Small intestine (tissue), 16 donors: Measurements from ENCODE around the gene OR2A25. TPM values are rescaled to one million over a fixed set of nuclear protein-coding genes. Genes with fewer than 3 reads are reported as not detected.
A peak's percentile ranks its signal among the peaks of the same experiment; 100 is the strongest.

Experiments used
- DNase-seq, 2 donors: peaks; one replicate each; pipeline versions ENCODE4 v3.0.0 to v3.0.0-alpha.2; 2013
- FAIRE-seq: peaks from 2 replicates; lab custom pipeline; 2012; peaks lifted over from hg19 to GRCh38; lab: Jason Lieb, UNC
- H3K27ac ChIP-seq, 3 donors: one replicate each; pipeline ENCODE4 v1.5.1; 2013; ENCODE audit warnings: low read length in 2 of 3, mild to moderate bottlenecking in 2 of 3, control low read depth in 1 of 3, inconsistent platforms in 1 of 3, low read depth in 1 of 3, moderate library complexity in 1 of 3
- H3K27me3 ChIP-seq, 3 donors: one replicate each; pipeline ENCODE4 v1.6.1; 2013; ENCODE audit warnings: low read length in 3 of 3, inconsistent platforms in 1 of 3; ENCODE audit not compliant: control insufficient read depth in 3 of 3, insufficient read depth in 3 of 3
- H3K36me3 ChIP-seq, 3 donors: one replicate each; pipeline ENCODE4 v1.6.1; 2013; ENCODE audit warnings: low read length in 3 of 3, inconsistent platforms in 1 of 3, low read depth in 1 of 3, mild to moderate bottlenecking in 1 of 3, moderate library complexity in 1 of 3; ENCODE audit not compliant: control insufficient read depth in 3 of 3, insufficient read depth in 2 of 3
- H3K4me1 ChIP-seq, 3 donors: one replicate each; pipeline ENCODE4 v1.6.1; 2013; ENCODE audit warnings: low read length in 2 of 3, inconsistent platforms in 1 of 3, low read depth in 1 of 3, mild to moderate bottlenecking in 1 of 3, moderate library complexity in 1 of 3; ENCODE audit not compliant: control insufficient read depth in 3 of 3, insufficient read depth in 2 of 3
- H3K4me3 ChIP-seq, 3 donors: one replicate each; pipeline ENCODE4 v1.5.1; 2013; ENCODE audit warnings: low read length in 3 of 3, control low read depth in 1 of 3, inconsistent platforms in 1 of 3, low read depth in 1 of 3, mild to moderate bottlenecking in 1 of 3, moderate library complexity in 1 of 3
- H3K9me3 ChIP-seq, 2 donors: one replicate each; pipeline ENCODE4 v1.6.1; 2013; ENCODE audit warnings: low read depth in 1 of 2, low read length in 1 of 2; ENCODE audit not compliant: control insufficient read depth in 2 of 2, insufficient read depth in 1 of 2
- WGBS, 3 donors: extraction: QIAGEN DNeasy Blood & Tissue Kit; methylation state at CpG; one replicate each; pipeline ENCODE4 v1.1.7; 2013; 5-methylcytosine and 5-hydroxymethylcytosine counted together
- long read RNA-seq, 10 donors: transcript quantifications; one replicate each; lab custom pipeline, GENCODE V29; 2026
- polyA plus RNA-seq, 4 donors: library from polyadenylated mRNA; stranded (reverse) in 3 of 4; unstranded in 1 of 4; fragments of 200-250 nt in 3 of 4; fragments of 120-200 nt in 1 of 4; gene quantifications; one replicate each; pipeline versions ENCODE4 v1.2.1 to v1.2.3, GENCODE V29; 2013
- donor health status: healthy with polysubstance abuse.
- donor health status: control.
- donor health status: control.
- donor health status: Bipolar disorder and iron deficiency.
- donor health status: healthy.

Gene OR2A25, protein sequence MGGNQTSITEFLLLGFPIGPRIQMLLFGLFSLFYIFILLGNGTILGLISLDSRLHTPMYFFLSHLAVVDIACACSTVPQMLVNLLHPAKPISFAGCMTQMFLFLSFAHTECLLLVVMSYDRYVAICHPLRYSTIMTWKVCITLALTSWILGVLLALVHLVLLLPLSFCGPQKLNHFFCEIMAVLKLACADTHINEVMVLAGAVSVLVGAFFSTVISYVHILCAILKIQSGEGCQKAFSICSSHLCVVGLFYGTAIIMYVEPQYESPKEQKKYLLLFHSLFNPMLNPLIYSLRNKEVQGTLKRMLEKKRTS
- polyA plus RNA-seq, result under 1 TPM in 1 of 4 donors, not detected in 3; 0.03 TPM
- long read RNA-seq, donor 1, result 0 reads
- long read RNA-seq, donor 2, result 0 reads
- long read RNA-seq, donor 3, result 0 reads
- long read RNA-seq, donor 4, result 0 reads
- long read RNA-seq, donor 5, result 0 reads
- long read RNA-seq, donor 6, result 0 reads
- long read RNA-seq, donor 7, result 0 reads
- long read RNA-seq, donor 8, result 0 reads
- long read RNA-seq, donor 9, result 0 reads
- long read RNA-seq, donor 10, result 0 reads

DNA sequence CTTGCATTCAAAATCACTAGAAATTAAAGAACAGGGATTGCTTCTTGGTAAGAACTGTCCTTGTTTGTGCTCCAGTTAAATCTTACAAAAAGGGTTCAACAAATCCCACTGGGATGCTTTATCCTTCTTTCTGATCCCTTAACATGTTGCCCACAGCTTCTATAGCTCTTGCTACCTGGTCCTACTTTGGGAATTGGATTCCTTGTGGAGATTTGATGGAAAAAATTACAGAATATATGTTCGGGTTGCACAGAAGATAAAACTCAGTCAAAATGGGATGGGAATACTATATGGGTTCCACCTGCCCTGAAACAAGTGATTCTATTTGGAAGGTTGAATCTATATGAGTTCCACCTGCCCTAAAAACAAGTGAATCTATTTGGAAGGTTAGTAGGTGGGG, at the start of gene OR2A25:
TSS of gene OR2A25 (plus strand) at position 301 of the 400 bp plus-strand sequence. CDS start 4,409 bp downstream, outside the sequence.
- WGBS, 3 donors, result 61 to 85% (median 69%) methylated on average over 1 of the region's 1 CpG
- H3K4me1 ChIP-seq, result no peaks in the 10 kb centered on the region
- no peaks in the 10 kb centered on the region for H3K9me3 ChIP-seq
- H3K27me3 ChIP-seq, result no peaks in the 10 kb centered on the region
- H3K36me3 ChIP-seq, result no peaks in the 10 kb centered on the region
- DNase-seq, result no peak
- FAIRE-seq, result no peak
- no peak within 1 kb of the TSS for H3K27ac ChIP-seq
- H3K4me3 ChIP-seq, result no peak within 1 kb of the TSS

- Histone ChIP-seq H3K9me3 (no peaks in the 10 kb centered on the region), H3K27me3 (no peaks in the 10 kb centered on the region), H3K36me3 (no peaks in the 10 kb centered on the region), H3K4me3 (no peak overlapping the region), H3K4me1 (no peaks in the 10 kb centered on the region), H3K27ac (no peak overlapping the region)
- 45 to 59% (median 52%) methylated on average over 3 of the region's 3 CpGs for WGBS, 3 donors
- DNase-seq, result no peak
- FAIRE-seq, result no peak
These were observed 49.3 kb upstream of the OR2A25 start for GRCh38 chr7:144020340-144020739.

- FAIRE-seq (no peak), DNase-seq (no peak)
- Histone ChIP-seq H3K36me3 (no peaks in the 10 kb centered on the region), H3K27me3 (no peaks in the 10 kb centered on the region), H3K9me3 (no peaks in the 10 kb centered on the region), H3K4me1 (no peaks in the 10 kb centered on the region), H3K4me3 (no peak overlapping the region), H3K27ac (no peak overlapping the region)
These were observed 47.4 kb upstream of the OR2A25 start for GRCh38 chr7:144022169-144022568.

- Histone ChIP-seq H3K4me3 (no peak overlapping the region), H3K36me3 (no peaks in the 10 kb centered on the region), H3K27me3 (no peaks in the 10 kb centered on the region), H3K9me3 (no peaks in the 10 kb centered on the region), H3K27ac (no peak overlapping the region), H3K4me1 (no peaks in the 10 kb centered on the region)
- 80 to 86% (median 82%) methylated on average over 4 of the region's 4 CpGs for WGBS, 3 donors
- DNase-seq, result no peak
- FAIRE-seq, result no peak
These were observed 46.3 kb upstream of the OR2A25 start for GRCh38 chr7:144023171-144023827.

- Histone ChIP-seq H3K9me3 (no peaks in the 10 kb centered on the region), H3K4me1 (no peaks in the 10 kb centered on the region), H3K27ac (no peak overlapping the region), H3K27me3 (no peaks in the 10 kb centered on the region), H3K4me3 (no peak overlapping the region), H3K36me3 (no peaks in the 10 kb centered on the region)
- DNase-seq, result no peak
- WGBS, 3 donors, result 76 to 85% (median 81%) methylated on average over 3 of the region's 3 CpGs
- FAIRE-seq, result no peak
These were observed 45.4 kb upstream of the OR2A25 start for GRCh38 chr7:144024213-144024612.

DNA sequence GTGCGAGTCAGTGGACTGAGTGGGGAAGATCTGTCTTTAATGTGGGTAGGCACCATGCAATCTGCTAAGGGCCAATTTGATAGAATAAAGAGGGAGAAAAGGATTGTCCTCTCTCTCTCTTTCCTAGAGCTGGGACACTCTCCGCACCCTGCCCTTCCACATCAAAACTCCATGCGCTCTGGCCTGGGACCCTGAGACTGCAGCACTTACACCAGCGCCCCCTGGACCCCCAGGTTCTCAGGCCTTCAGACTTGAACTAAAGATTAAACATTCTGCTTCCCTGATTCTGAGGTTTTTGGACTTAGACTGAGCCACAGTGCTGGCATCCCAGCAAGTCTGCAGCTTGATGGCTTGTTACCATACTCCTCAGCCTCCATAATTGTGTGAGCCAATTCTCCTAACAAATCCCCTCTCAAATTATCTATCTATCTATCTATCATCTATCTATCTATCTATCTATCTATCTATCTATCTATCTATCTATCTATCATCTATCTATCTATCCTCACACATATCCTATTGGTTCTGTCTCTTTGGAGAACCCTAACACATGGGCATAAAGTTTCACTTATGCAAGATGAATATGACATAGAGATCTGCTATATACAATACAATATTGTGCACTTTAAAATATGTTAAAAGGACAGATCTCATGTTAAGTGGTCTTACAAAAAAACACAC, 43.3 kb upstream of the OR2A25 start:
- no peak overlapping the region for H3K27ac ChIP-seq
- H3K4me3 ChIP-seq, result no peak overlapping the region
- H3K9me3 ChIP-seq, result no peaks in the 10 kb centered on the region
- no peak for FAIRE-seq
- DNase-seq, result no peak
- WGBS, 3 donors, result 50 to 74% (median 56%) methylated on average over 4 of the region's 4 CpGs
- peaks cover 0 to 4% (median 0%) of the 10 kb centered on the region in 3 donors for H3K4me1 ChIP-seq
- no peaks in the 10 kb centered on the region for H3K27me3 ChIP-seq
- H3K36me3 ChIP-seq, result no peaks in the 10 kb centered on the region

DNA sequence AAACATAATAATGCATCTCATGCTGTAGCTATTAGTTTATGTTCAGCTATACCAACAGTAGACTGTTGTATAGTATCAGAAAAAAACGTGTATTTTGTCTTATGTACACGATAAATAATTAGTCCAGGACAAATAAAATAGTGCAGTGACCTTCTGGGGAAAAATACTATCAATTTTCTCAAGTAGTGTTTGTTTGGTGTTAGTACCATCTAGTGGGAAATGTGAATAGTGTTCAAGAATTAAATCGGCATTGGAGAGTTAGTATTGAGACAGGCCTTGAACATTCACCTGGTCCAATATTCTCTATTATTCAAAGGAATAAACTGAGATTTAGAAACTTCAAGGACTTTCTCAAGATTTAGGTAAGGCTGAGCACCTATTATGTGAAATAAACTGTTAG, 42.5 kb upstream of the OR2A25 start:
- peak; percentile 48 to 50 for DNase-seq
- Histone ChIP-seq H3K4me3 (no peak overlapping the region), H3K4me1 (peaks cover 0 to 4% (median 0%) of the 10 kb centered on the region in 3 donors), H3K27ac (no peak overlapping the region), H3K36me3 (no peaks in the 10 kb centered on the region), H3K9me3 (no peaks in the 10 kb centered on the region), H3K27me3 (no peaks in the 10 kb centered on the region)
- 7 to 12% (median 7%) methylated on average over 3 of the region's 3 CpGs for WGBS, 3 donors
- peak; percentile 82 for FAIRE-seq

- H3K36me3 ChIP-seq, result no peaks in the 10 kb centered on the region
- no peak overlapping the region for H3K4me3 ChIP-seq
- 52 to 65% (median 54%) methylated on average over 1 of the region's 1 CpG for WGBS, 3 donors
- H3K27me3 ChIP-seq, result no peaks in the 10 kb centered on the region
- no peak overlapping the region for H3K27ac ChIP-seq
- H3K4me1 ChIP-seq, result peaks cover 0 to 7% (median 0%) of the 10 kb centered on the region in 3 donors
- FAIRE-seq (no peak), DNase-seq (no peak)
- no peaks in the 10 kb centered on the region for H3K9me3 ChIP-seq
These were observed 41.6 kb upstream of the OR2A25 start for GRCh38 chr7:144027974-144028373.
